ENCODE data around the gene ALPI. TPM values are rescaled to one million over a fixed set of nuclear protein-coding genes. Genes with fewer than 3 reads are reported as not detected.

ALPI gene
- total and polyA plus RNA-seq, 2 donors (not counting 1 experiment from before 2014, with no cell fraction given) = not detected

- DNase-seq = no peak
- no peak for ATAC-seq (ENCODE audit: low read depth)
- Histone ChIP-seq H3K9me3 (ENCODE audit: control extremely low read depth in 1 of 3, control insufficient read depth in 2 of 3, insufficient read depth in 1 of 3, low read length in 2 of 3) (no peaks in the 10 kb centered on the region), H2AFZ (ENCODE audit: insufficient read depth, low read depth, low read length, poor library complexity, severe bottlenecking) (no peak overlapping the region), H3K9ac (ENCODE audit: low read length) (no peak overlapping the region), H3K27me3 (replicated peaks in 1 of 4; ENCODE audit: control extremely low read depth in 1 of 4, control insufficient read depth in 3 of 4, insufficient read depth in 4 of 4, low read length in 3 of 4) (no peaks in the 10 kb centered on the region), H3K79me2 (ENCODE audit: control insufficient read depth, insufficient read depth, low read length) (no peaks in the 10 kb centered on the region), H3K4me1 (ENCODE audit: control insufficient read depth in 2 of 2, insufficient read depth in 2 of 2, low read length in 2 of 2) (peaks cover 0 to 4% of the 10 kb centered on the region in 2 donors), H3K4me2 (replicated peaks; ENCODE audit: low read depth, low read length, poor library complexity, severe bottlenecking) (no peak overlapping the region), H4K20me1 (ENCODE audit: control insufficient read depth, insufficient read depth, low read length, poor library complexity, severe bottlenecking) (no peaks in the 10 kb centered on the region), H3K36me3 (replicated peaks in 1 of 2; ENCODE audit: control extremely low read depth in 1 of 2, control insufficient read depth in 1 of 2, extremely low read depth in 1 of 2, insufficient read depth in 2 of 2, low read length in 1 of 2) (no peaks in the 10 kb centered on the region), H3K4me3 (ENCODE audit: control extremely low read depth in 1 of 5, extremely low read depth in 1 of 5, insufficient read depth in 1 of 5, low read depth in 2 of 5, low read length in 4 of 5) (no peak overlapping the region), H3K27ac (ENCODE audit: low read length in 2 of 2) (no peak overlapping the region)
- no peak overlapping the region for H3K27ac Mint-ChIP-seq
- CTCF ChIA-PET = interaction anchor here (0.6 kb wide), 1 partner anchor 23 kb away, joined by 3 read pairs; no protein-coding TSS in a partner anchor
- peaks cover 4% of the 10 kb centered on the region for H3K27me3 Mint-ChIP-seq
- POLR2A ChIA-PET = no interaction called here
- peaks cover 9% of the 10 kb centered on the region for H3K4me1 Mint-ChIP-seq
- no peak overlapping the region for H3K4me3 Mint-ChIP-seq
- H3K9me3 Mint-ChIP-seq (ENCODE audit: insufficient read depth) = no peaks in the 10 kb centered on the region
- intact Hi-C loops (cut with micrococcal nuclease) = no loop called here
- 97% methylated on average over 3 of the region's 6 CpGs for WGBS (ENCODE audit: insufficient coverage)
- no peak for TF ChIP-seq EZH2 (IDR thresholded peaks at IDR 0.05; ENCODE audit: borderline replicate concordance, insufficient read depth, low read depth, low read length, poor library complexity, severe bottlenecking)
- TF ChIP-seq, protein P1, sequence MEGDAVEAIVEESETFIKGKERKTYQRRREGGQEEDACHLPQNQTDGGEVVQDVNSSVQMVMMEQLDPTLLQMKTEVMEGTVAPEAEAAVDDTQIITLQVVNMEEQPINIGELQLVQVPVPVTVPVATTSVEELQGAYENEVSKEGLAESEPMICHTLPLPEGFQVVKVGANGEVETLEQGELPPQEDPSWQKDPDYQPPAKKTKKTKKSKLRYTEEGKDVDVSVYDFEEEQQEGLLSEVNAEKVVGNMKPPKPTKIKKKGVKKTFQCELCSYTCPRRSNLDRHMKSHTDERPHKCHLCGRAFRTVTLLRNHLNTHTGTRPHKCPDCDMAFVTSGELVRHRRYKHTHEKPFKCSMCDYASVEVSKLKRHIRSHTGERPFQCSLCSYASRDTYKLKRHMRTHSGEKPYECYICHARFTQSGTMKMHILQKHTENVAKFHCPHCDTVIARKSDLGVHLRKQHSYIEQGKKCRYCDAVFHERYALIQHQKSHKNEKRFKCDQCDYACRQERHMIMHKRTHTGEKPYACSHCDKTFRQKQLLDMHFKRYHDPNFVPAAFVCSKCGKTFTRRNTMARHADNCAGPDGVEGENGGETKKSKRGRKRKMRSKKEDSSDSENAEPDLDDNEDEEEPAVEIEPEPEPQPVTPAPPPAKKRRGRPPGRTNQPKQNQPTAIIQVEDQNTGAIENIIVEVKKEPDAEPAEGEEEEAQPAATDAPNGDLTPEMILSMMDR (IDR thresholded peaks at IDR 0.05) = no peak
These were observed 9.1 kb downstream of the ALPI start for GRCh38 chr2:232465061-232465460.

GRCh38 chr2:232466221-232466620 lies 10.3 kb downstream of the ALPI start:
- 63% methylated on average over 4 of the region's 7 CpGs for WGBS (ENCODE audit: insufficient coverage)
- POLR2A ChIA-PET = no interaction called here
- no peak overlapping the region for H3K27ac Mint-ChIP-seq

More at GRCh38 chr2:232466221-232466620, 10.3 kb downstream of the ALPI start:
- Histone ChIP-seq H3K9ac (ENCODE audit: low read length) (no peak overlapping the region), H3K4me1 (ENCODE audit: control insufficient read depth in 2 of 2, insufficient read depth in 2 of 2, low read length in 2 of 2) (peaks cover 0 to 4% of the 10 kb centered on the region in 2 donors), H3K9me3 (ENCODE audit: control extremely low read depth in 1 of 3, control insufficient read depth in 2 of 3, insufficient read depth in 1 of 3, low read length in 2 of 3) (no peaks in the 10 kb centered on the region), H3K79me2 (ENCODE audit: control insufficient read depth, insufficient read depth, low read length) (no peaks in the 10 kb centered on the region), H2AFZ (ENCODE audit: insufficient read depth, low read depth, low read length, poor library complexity, severe bottlenecking) (peak overlapping the region; percentile 40), H3K27ac (ENCODE audit: low read length in 2 of 2) (no peak overlapping the region), H3K27me3 (replicated peaks in 1 of 4; ENCODE audit: control extremely low read depth in 1 of 4, control insufficient read depth in 3 of 4, insufficient read depth in 4 of 4, low read length in 3 of 4) (no peaks in the 10 kb centered on the region), H4K20me1 (ENCODE audit: control insufficient read depth, insufficient read depth, low read length, poor library complexity, severe bottlenecking) (no peaks in the 10 kb centered on the region), H3K4me2 (replicated peaks; ENCODE audit: low read depth, low read length, poor library complexity, severe bottlenecking) (no peak overlapping the region), H3K4me3 (ENCODE audit: control extremely low read depth in 1 of 5, extremely low read depth in 1 of 5, insufficient read depth in 1 of 5, low read depth in 2 of 5, low read length in 4 of 5) (no peak overlapping the region), H3K36me3 (replicated peaks in 1 of 2; ENCODE audit: control extremely low read depth in 1 of 2, control insufficient read depth in 1 of 2, extremely low read depth in 1 of 2, insufficient read depth in 2 of 2, low read length in 1 of 2) (no peaks in the 10 kb centered on the region)
- Mint-ChIP-seq H3K4me1 (peaks cover 9% of the 10 kb centered on the region), H3K27me3 (peaks cover 5% of the 10 kb centered on the region), H3K4me3 (no peak overlapping the region), H3K9me3 (ENCODE audit: insufficient read depth) (no peaks in the 10 kb centered on the region)
- intact Hi-C loops (cut with micrococcal nuclease) = no loop called here
- CTCF ChIA-PET = no interaction called here
- ATAC-seq (ENCODE audit: low read depth) (no peak), DNase-seq (no peak)
- TF ChIP-seq, protein P1 (IDR thresholded peaks at IDR 0.05) = no peak
- no peak for TF ChIP-seq EZH2 (IDR thresholded peaks at IDR 0.05; ENCODE audit: borderline replicate concordance, insufficient read depth, low read depth, low read length, poor library complexity, severe bottlenecking)

Measured in B cell (primary cell).